HepG2 (cell line): ENCODE measurements around the gene BRMS1. TPM values are rescaled to one million over a fixed set of nuclear protein-coding genes. Genes with fewer than 3 reads are reported as not detected.

Experiments used
- ATF3 ChIP-seq: sonication (generic); formaldehyde crosslinking; IDR thresholded peaks from 2 replicates; pipeline ENCODE4 v1.4.0; 2020; ENCODE audit warnings: missing genetic modification reagents
- ATF7 ChIP-seq, 2 experiments: fragments of 450-650 bp in 1 of 2; sonication (generic) in 1 of 2; formaldehyde crosslinking in 1 of 2; IDR thresholded peaks; 2 replicates each; pipeline versions ENCODE4 v1.4.0 to v1.6.1; 2016 to 2020; ENCODE audit warnings: antibody characterized with exemption in 1 of 2, mild to moderate bottlenecking in 1 of 2, missing genetic modification reagents in 1 of 2
- GMEB1 ChIP-seq: sonication (generic); formaldehyde crosslinking; IDR thresholded peaks from 2 replicates; pipeline ENCODE4 v1.5.1; 2020; ENCODE audit warnings: missing genetic modification reagents, mild to moderate bottlenecking, borderline replicate concordance
- IRF2 ChIP-seq: IDR thresholded peaks from 2 replicates; pipeline ENCODE4 v1.6.1; 2018; ENCODE audit warnings: missing genetic modification reagents, missing compliant biosample characterization
- MEF2D ChIP-seq: sonication (generic); formaldehyde crosslinking; IDR thresholded peaks from 2 replicates; pipeline ENCODE4 v1.5.1; 2020; ENCODE audit warnings: mild to moderate bottlenecking, missing genetic modification reagents
- MYPOP ChIP-seq: sonication (generic); formaldehyde crosslinking; IDR thresholded peaks from 2 replicates; pipeline ENCODE4 v1.8.1; 2023; ENCODE audit warnings: mild to moderate bottlenecking, moderate library complexity, missing genetic modification reagents
- NR2C2 ChIP-seq: sonication (generic); formaldehyde crosslinking; IDR thresholded peaks from 2 replicates; pipeline ENCODE4 v1.4.0; 2020; ENCODE audit warnings: missing genetic modification reagents, mild to moderate bottlenecking, moderate library complexity, borderline replicate concordance
- SCMH1 ChIP-seq: sonication (generic); formaldehyde crosslinking; IDR thresholded peaks from 2 replicates; pipeline ENCODE4 v1.9.0; 2021; ENCODE audit warnings: missing genetic modification reagents, mild to moderate bottlenecking, borderline replicate concordance
- SP5 ChIP-seq: IDR thresholded peaks from 2 replicates; pipeline ENCODE4 v1.6.1; 2016; ENCODE audit warnings: low read depth, borderline replicate concordance
- XBP1 ChIP-seq: sonication (generic); formaldehyde crosslinking; IDR thresholded peaks from 2 replicates; pipeline ENCODE4 v1.5.0; 2020; ENCODE audit warnings: missing genetic modification reagents
- ZNF350 ChIP-seq: sonication (generic); formaldehyde crosslinking; IDR thresholded peaks from 2 replicates; pipeline ENCODE4 v1.4.0; 2020; ENCODE audit warnings: mild to moderate bottlenecking, low read depth, missing genetic modification reagents, borderline replicate concordance
- ZSCAN21 ChIP-seq: sonication (generic); formaldehyde crosslinking; IDR thresholded peaks from 2 replicates; pipeline ENCODE4 v1.8.0; 2022; ENCODE audit warnings: mild to moderate bottlenecking, missing genetic modification reagents, moderate library complexity, borderline replicate concordance
- ZSCAN22 ChIP-seq: sonication (generic); formaldehyde crosslinking; IDR thresholded peaks from 2 replicates; pipeline ENCODE4 v1.4.0; 2020; ENCODE audit warnings: mild to moderate bottlenecking, missing genetic modification reagents
- ZXDC ChIP-seq: sonication (generic); formaldehyde crosslinking; IDR thresholded peaks from 2 replicates; pipeline ENCODE4 v1.5.0; 2020; ENCODE audit warnings: mild to moderate bottlenecking, missing genetic modification reagents
- polyA plus RNA-seq, 8 experiments: library from polyadenylated mRNA; depleted of rRNA in 3 of 8; stranded (reverse) in 7 of 8; unstranded in 1 of 8; fragments of >200 nt; fragmentation: Illumina TruSeq in 4 of 8; extraction: Trizol in 4 of 8; gene quantifications; 2 replicates each; pipeline versions ENCODE4 v1.2.1 to v1.2.3, GENCODE V29; 2011 to 2016; ENCODE audit warnings: low read depth in 4 of 8, missing spikeins in 1 of 8, mixed read lengths in 1 of 8; ENCODE audit not compliant: insufficient read depth in 1 of 8
- total RNA-seq, 5 experiments: library from RNA; depleted of rRNA; stranded (reverse); fragments of >200 nt; fragmentation: Illumina TruSeq; extraction: Trizol; gene quantifications; 2 replicates each; pipeline ENCODE4 v1.2.3, GENCODE V29; 2016; ENCODE audit warnings: low read depth in 1 of 5
- TF ChIP-seq, protein P1 (sequence below): sonication (generic); formaldehyde crosslinking; IDR thresholded peaks from 2 replicates; pipeline ENCODE4 v1.4.0; 2020; ENCODE audit warnings: missing genetic modification reagents
- TF ChIP-seq, protein P2 (sequence below): IDR thresholded peaks from 2 replicates; pipeline ENCODE4 v1.6.1; 2016; ENCODE audit warnings: low read depth

Gene BRMS1
- total and polyA plus RNA-seq, 2 of the 13 experiments (the other 11 are each of a cell fraction or from before 2014, with no cell fraction given) = 15.8 to 55.7 TPM

DNA sequence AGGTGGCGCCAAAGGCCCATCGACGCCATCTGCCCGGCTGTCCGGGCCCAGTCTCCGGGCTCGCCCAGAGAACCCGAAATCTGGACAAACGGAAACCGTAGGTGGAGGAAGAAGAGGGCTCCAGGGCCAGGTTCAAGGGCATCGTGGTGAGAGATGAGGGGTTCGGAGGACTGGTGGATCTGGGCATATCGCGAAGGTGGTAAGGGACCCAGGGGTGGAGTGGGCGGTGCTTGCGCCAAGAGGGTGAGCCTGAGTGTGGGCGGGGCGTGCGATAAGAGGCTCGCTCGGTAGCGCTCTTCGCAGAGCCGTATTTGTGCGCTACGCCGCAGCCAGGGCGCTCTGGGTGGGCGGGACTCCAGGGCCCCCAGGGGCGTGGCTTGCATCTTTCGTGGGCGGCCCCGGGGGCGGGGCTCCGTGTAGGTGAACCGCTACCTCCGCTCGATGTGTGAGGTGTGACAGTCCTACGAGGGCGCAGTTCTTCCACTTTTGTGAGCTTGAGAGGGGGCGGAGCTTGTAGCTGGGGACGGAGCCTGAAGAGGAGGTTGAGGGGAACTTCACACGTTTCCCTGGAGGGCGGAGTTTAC lies 32.8 kb downstream of the BRMS1 start (continued):
- TF ChIP-seq ZSCAN22 (CRISPR knock-in tag) = no peak
- peak; percentile 30; the same call in 1 of the 2 replicates for TF ChIP-seq SP5 (CRISPR knock-in tag)
- no peak for TF ChIP-seq ATF7 (IDR thresholded peaks at IDR 0.05)
- TF ChIP-seq ATF7 (CRISPR knock-in tag; IDR thresholded peaks at IDR 0.05) = no peak
- no peak for TF ChIP-seq XBP1 (CRISPR knock-in tag)
- no peak; the same call in 1 of the 2 replicates for TF ChIP-seq ZXDC
- TF ChIP-seq, protein P1, sequence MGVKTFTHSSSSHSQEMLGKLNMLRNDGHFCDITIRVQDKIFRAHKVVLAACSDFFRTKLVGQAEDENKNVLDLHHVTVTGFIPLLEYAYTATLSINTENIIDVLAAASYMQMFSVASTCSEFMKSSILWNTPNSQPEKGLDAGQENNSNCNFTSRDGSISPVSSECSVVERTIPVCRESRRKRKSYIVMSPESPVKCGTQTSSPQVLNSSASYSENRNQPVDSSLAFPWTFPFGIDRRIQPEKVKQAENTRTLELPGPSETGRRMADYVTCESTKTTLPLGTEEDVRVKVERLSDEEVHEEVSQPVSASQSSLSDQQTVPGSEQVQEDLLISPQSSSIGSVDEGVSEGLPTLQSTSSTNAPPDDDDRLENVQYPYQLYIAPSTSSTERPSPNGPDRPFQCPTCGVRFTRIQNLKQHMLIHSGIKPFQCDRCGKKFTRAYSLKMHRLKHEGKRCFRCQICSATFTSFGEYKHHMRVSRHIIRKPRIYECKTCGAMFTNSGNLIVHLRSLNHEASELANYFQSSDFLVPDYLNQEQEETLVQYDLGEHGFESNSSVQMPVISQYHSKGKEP = no peak
- peak; percentile 42; the same call in 1 of the 2 replicates for TF ChIP-seq ZSCAN21 (CRISPR knock-in tag)
- TF ChIP-seq ZNF350 (CRISPR knock-in tag) = peak; percentile 88
- no peak for TF ChIP-seq ATF3
- peak; percentile 52 for TF ChIP-seq IRF2
- TF ChIP-seq GMEB1 (CRISPR knock-in tag) = peak; percentile 52; the same call in 1 of the 2 replicates
- TF ChIP-seq MEF2D (CRISPR knock-in tag) = no peak; the same call in 1 of the 2 replicates
- TF ChIP-seq, protein P2, sequence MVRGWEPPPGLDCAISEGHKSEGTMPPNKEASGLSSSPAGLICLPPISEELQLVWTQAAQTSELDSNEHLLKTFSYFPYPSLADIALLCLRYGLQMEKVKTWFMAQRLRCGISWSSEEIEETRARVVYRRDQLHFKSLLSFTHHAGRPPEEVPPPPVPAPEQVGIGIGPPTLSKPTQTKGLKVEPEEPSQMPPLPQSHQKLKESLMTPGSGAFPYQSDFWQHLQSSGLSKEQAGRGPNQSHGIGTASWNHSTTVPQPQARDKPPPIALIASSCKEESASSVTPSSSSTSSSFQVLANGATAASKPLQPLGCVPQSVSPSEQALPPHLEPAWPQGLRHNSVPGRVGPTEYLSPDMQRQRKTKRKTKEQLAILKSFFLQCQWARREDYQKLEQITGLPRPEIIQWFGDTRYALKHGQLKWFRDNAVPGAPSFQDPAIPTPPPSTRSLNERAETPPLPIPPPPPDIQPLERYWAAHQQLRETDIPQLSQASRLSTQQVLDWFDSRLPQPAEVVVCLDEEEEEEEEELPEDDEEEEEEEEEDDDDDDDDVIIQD = no peak; the same call in 1 of the 2 replicates
- peak; percentile 60 for TF ChIP-seq NR2C2 (CRISPR knock-in tag)
- TF ChIP-seq SCMH1 (CRISPR knock-in tag) = no peak
- peak; percentile 100 for TF ChIP-seq MYPOP (CRISPR knock-in tag)
